ENCODE measurements around the gene ARAF. TPM values are rescaled to one million over a fixed set of nuclear protein-coding genes. Genes with fewer than 3 reads are reported as not detected.
"Not testable (repeated sequence)": the region's sequence is repeated elsewhere in the genome, so short reads cannot be mapped to it uniquely, and the experiment has no call there.

The ARAF gene
- total RNA-seq, 1 experiment from 2014 or later: 35.4 TPM

- no peaks in the 10 kb centered on the region for H4K20me1 ChIP-seq (ENCODE audit: insufficient read depth)
- no peaks in the 10 kb centered on the region for H3K79me2 ChIP-seq (ENCODE audit: insufficient read depth, low read length)
- intact Hi-C loops (cut with micrococcal nuclease): no loop called here
- H3K27ac ChIP-seq (ENCODE audit: low read depth, low read length): no peak overlapping the region
- ATAC-seq (no peak), DNase-seq (ENCODE audit: low read depth, low spot score) (no peak)
- H3K27me3 ChIP-seq (ENCODE audit: insufficient read depth, low read length): no peaks in the 10 kb centered on the region
- H2AFZ ChIP-seq (ENCODE audit: low read depth, low read length, poor library complexity, severe bottlenecking): no peak overlapping the region
- BruUV-seq (replicated peaks): no TSS peak
- TF ChIP-seq CTCF (IDR thresholded peaks at IDR 0.05 in 2 of 3, conservative IDR thresholded peaks at IDR 0.05 in 1 of 3; ENCODE audit: borderline replicate concordance in 1 of 3, insufficient read depth in 1 of 3, low read depth in 2 of 3, low read length in 2 of 3) (no peak), CBX3 (IDR thresholded peaks at IDR 0.05; ENCODE audit: low read depth) (no peak), ZFX (IDR thresholded peaks at IDR 0.05) (no peak), YY1 (IDR thresholded peaks at IDR 0.05; ENCODE audit: extremely low read depth, insufficient replicate concordance, low read depth, low read length) (no peak), SP1 (IDR thresholded peaks at IDR 0.05; ENCODE audit: low read depth) (no peak), RAD21 (IDR thresholded peaks at IDR 0.05; ENCODE audit: low read depth) (no peak), REST (IDR thresholded peaks at IDR 0.05; ENCODE audit: low read depth) (no peak), EZH2phosphoT487 (IDR thresholded peaks at IDR 0.05; ENCODE audit: borderline replicate concordance) (no peak), JUND (IDR thresholded peaks at IDR 0.05) (no peak), MAX (IDR thresholded peaks at IDR 0.05) (no peak), ZNF274 (IDR thresholded peaks at IDR 0.05; ENCODE audit: low read depth, low read length) (no peak), EZH2 (IDR thresholded peaks at IDR 0.05) (no peak), ELF1 (IDR thresholded peaks at IDR 0.05; ENCODE audit: borderline replicate concordance, low read depth) (no peak), SIN3A (IDR thresholded peaks at IDR 0.05; ENCODE audit: low read depth) (no peak)
- POLR2A ChIA-PET: no interaction called here
- RAD21 ChIA-PET (ENCODE audit: low non-redundant PET in 1 of 2, low total read pairs in 2 of 2, uncharacterized antibody in 2 of 2, unreplicated experiment in 2 of 2): interaction anchor here in 1 of 2 experiments (0.7 kb wide), 1 partner anchor 96 kb away, joined by 3 read pairs; no protein-coding TSS in a partner anchor
- CTCF ChIA-PET: no interaction called here
- H3K4me2 ChIP-seq (ENCODE audit: low read length): no peak overlapping the region
- no peaks in the 10 kb centered on the region for H3K9me2 ChIP-seq (ENCODE audit: insufficient read depth)
- no peak overlapping the region for H3K9ac ChIP-seq (ENCODE audit: low read length)
- no peaks in the 10 kb centered on the region for H3K4me1 ChIP-seq (ENCODE audit: control insufficient read depth in 1 of 2, insufficient read depth in 2 of 2, low read length in 2 of 2)
- no peaks in the 10 kb centered on the region for H3K9me3 ChIP-seq (ENCODE audit: control insufficient read depth in 1 of 2, insufficient read depth in 1 of 2, low read depth in 1 of 2, low read length in 2 of 2)
- H3K4me3 ChIP-seq (replicated peaks in 1 of 2; ENCODE audit: low read depth in 1 of 2, low read length in 2 of 2): no peak overlapping the region
- no peaks in the 10 kb centered on the region for H3K36me3 ChIP-seq (ENCODE audit: control insufficient read depth in 1 of 2, insufficient read depth in 2 of 2, low read length in 2 of 2)
Measured at GRCh38 chrX:47597222-47597621, 36.2 kb downstream of the ARAF start.

- H3K4me3 ChIP-seq (replicated peaks in 1 of 2; ENCODE audit: low read depth in 1 of 2, low read length in 2 of 2); H3K9me3 ChIP-seq (ENCODE audit: control insufficient read depth in 1 of 2, insufficient read depth in 1 of 2, low read depth in 1 of 2, low read length in 2 of 2); ATAC-seq; H3K4me1 ChIP-seq (ENCODE audit: control insufficient read depth in 1 of 2, insufficient read depth in 2 of 2, low read length in 2 of 2); BruUV-seq (replicated peaks); H3K9me2 ChIP-seq (ENCODE audit: insufficient read depth); H3K27ac ChIP-seq (ENCODE audit: low read depth, low read length); H2AFZ ChIP-seq (ENCODE audit: low read depth, low read length, poor library complexity, severe bottlenecking); DNase-seq (ENCODE audit: low read depth, low spot score); H4K20me1 ChIP-seq (ENCODE audit: insufficient read depth); H3K9ac ChIP-seq (ENCODE audit: low read length); CTCF ChIA-PET; intact Hi-C loops (cut with micrococcal nuclease); H3K4me2 ChIP-seq (ENCODE audit: low read length); H3K36me3 ChIP-seq (ENCODE audit: control insufficient read depth in 1 of 2, insufficient read depth in 2 of 2, low read length in 2 of 2); H3K79me2 ChIP-seq (ENCODE audit: insufficient read depth, low read length); H3K27me3 ChIP-seq (ENCODE audit: insufficient read depth, low read length); RAD21 ChIA-PET (ENCODE audit: low non-redundant PET in 1 of 2, low total read pairs in 2 of 2, uncharacterized antibody in 2 of 2, unreplicated experiment in 2 of 2); POLR2A ChIA-PET: not testable (repeated sequence)
Measured at GRCh38 chrX:47603125-47603524, 42.1 kb downstream of the ARAF start.

All from HCT116 (cell line).